AG09309 (cell line): ENCODE measurements around the gene MTARC2.

Source experiments
- DNase-seq: peaks from one replicate; pipeline ENCODE4 v3.0.0-alpha.2; 2010; ENCODE audit warnings: low read depth
- H3K4me3 ChIP-seq: 2 replicates; pipeline ENCODE4 v1.5.1; 2011; ENCODE audit warnings: mild to moderate bottlenecking, low read depth, low read length, moderate library complexity; ENCODE audit not compliant: control insufficient read depth
- CTCF ChIP-seq: IDR thresholded peaks from 2 replicates; pipeline ENCODE4 v1.5.1; 2011; ENCODE audit warnings: mild to moderate bottlenecking, low read depth, low read length, inconsistent platforms; ENCODE audit not compliant: insufficient read depth, control insufficient read depth; ENCODE audit errors: missing control alignments

The MTARC2 gene

DNA sequence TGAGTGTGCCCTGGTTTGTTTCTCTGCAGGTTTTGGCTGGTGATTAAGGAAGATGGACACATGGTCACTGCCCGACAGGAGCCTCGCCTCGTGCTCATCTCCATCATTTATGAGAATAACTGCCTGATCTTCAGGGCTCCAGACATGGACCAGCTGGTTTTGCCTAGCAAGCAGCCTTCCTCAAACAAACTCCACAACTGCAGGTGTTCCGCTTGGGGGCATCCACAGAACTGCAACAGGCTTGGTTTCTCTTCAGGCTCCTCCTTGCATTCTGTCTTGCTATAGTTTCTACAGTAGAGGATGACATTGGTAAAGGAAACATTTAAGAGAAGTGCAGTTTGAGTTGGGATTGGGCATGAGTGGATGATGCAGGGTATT lies 6.8 kb downstream of the MTARC2 start:
- no peak overlapping the region for H3K4me3 ChIP-seq
- DNase-seq, result no peak
- no peak for TF ChIP-seq CTCF

GRCh38 chr1:220755309-220755708 lies 7.2 kb downstream of the MTARC2 start:
- no peak overlapping the region for H3K4me3 ChIP-seq
- no peak for DNase-seq

DNA sequence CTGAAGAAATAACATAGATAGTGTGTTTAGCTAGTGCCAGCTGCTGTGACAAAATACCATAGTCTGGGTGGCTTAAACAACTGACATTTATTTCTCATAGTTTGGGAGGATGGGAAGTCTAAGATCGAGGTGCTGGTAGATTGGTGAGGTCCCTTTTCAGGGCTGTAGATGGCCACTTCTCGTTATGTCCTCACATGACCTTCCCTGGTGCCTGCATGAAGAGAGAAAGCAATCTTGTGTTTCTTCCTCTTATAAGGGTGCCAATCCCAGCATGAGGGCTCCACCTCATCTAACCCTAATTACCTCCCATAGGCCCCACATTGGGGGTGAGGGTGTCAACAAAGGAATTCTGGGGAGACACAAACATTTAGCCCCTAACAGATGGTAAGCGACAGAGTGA lies 9.3 kb downstream of the MTARC2 start:
- TF ChIP-seq CTCF, result no peak
- H3K4me3 ChIP-seq, result no peak overlapping the region
- DNase-seq, result no peak

More at GRCh38 chr1:220755309-220755708, 7.2 kb downstream of the MTARC2 start:
- no peak for TF ChIP-seq CTCF

GRCh38 chr1:220759147-220759546 lies 11.0 kb downstream of the MTARC2 start:
- TF ChIP-seq CTCF, result no peak
- DNase-seq, result no peak
- H3K4me3 ChIP-seq, result no peak overlapping the region

DNA sequence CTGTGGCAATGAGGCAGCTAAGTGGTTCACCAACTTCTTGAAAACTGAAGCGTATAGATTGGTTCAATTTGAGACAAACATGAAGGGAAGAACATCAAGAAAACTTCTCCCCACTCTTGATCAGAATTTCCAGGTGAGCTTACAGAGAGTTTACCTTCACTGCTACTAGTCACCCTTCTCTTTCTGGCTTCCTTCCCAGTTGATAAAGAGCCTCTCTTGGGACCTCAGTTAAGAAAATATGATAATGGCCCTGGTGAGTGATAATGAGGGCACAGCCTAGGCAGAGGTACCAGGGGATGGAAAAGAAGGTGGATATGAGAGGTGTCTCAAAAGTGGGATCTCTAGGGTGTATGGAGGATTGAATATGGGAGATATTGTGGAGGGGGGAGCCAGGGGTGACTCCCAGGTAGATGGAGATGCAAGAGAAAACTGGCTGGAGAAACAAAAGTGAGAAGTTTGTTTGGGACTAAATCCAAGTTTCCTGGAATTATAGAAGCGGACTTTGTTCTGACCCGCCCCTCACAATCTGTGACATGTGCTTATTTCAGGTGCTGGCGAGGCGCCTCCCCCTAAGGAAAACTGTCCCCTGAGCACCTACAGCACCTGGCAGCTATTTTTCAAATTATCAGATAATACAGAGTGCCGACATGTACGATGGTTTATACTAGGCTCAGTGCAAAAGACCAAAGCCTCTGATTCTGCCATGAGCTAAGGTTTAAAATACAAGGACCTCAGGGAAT lies 13.7 kb downstream of the MTARC2 start:
- TF ChIP-seq CTCF, result no peak
- no peak overlapping the region for H3K4me3 ChIP-seq
- DNase-seq, result no peak

GRCh38 chr1:220764757-220765156 lies 16.6 kb downstream of the MTARC2 start:
- no peak for TF ChIP-seq CTCF
- H3K4me3 ChIP-seq, result no peak overlapping the region

More at GRCh38 chr1:220764757-220765156, 16.6 kb downstream of the MTARC2 start:
- DNase-seq, result no peak
